Dendritic cell treated with granulocyte-macrophage colony-stimulating factor and Interleukin-4, amounts not matched to agents 40 ng/mL and 50 ng/mL, for 4 days (primary cell): Measurements from ENCODE around the gene KIF2A.

ENCODE experiments used
- H3K27ac Mint-ChIP-seq: one replicate; pipeline ENCODE4 v1.8.0; 2022; ENCODE audit warnings: mild to moderate bottlenecking, mixed read lengths
- H3K27me3 Mint-ChIP-seq: one replicate; pipeline ENCODE4 v1.8.0; 2022; ENCODE audit warnings: mild to moderate bottlenecking, mixed read lengths
- H3K36me3 Mint-ChIP-seq: one replicate; pipeline ENCODE4 v1.8.0; 2022; ENCODE audit warnings: low read depth, mixed read lengths
- H3K4me1 Mint-ChIP-seq: one replicate; pipeline ENCODE4 v1.8.0; 2022; ENCODE audit warnings: low read depth, mixed read lengths
- H3K4me3 Mint-ChIP-seq: one replicate; pipeline ENCODE4 v1.8.0; 2022; ENCODE audit warnings: mild to moderate bottlenecking, moderate library complexity, mixed read lengths
- H3K9me3 Mint-ChIP-seq: one replicate; pipeline ENCODE4 v1.8.0; 2022; ENCODE audit warnings: mixed read lengths
- intact Hi-C: fragments of 100-400 bp; cut with micrococcal nuclease; formaldehyde crosslinking; loops from one replicate; pipeline ENCODE4 v1.15.0; 2022

KIF2A gene

DNA sequence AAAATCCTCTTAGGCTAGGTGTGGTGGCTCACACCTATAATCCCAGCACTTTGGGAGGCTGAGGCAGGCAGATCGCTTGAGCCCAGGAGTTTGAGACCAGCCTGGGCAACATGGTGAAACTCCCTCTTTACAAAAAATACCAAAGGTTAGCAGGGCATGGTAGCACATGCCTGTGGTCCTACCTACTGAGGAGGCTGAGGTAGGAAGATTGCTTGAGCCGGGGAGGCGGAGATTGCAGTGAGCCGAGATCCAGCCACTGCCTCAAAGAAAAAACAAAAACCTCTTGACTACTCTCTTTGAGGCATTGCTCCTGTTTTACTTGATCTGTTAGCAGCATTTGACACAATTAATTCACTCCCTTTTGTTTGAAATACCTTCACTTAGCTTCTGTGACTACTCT is 20.7 kb downstream of the KIF2A start:
- peaks cover 19% of the 10 kb centered on the region for H3K36me3 Mint-ChIP-seq
- H3K27me3 Mint-ChIP-seq = no peaks in the 10 kb centered on the region
- H3K27ac Mint-ChIP-seq = no peak overlapping the region
- H3K4me1 Mint-ChIP-seq = peaks cover 35% of the 10 kb centered on the region
- no peak overlapping the region for H3K4me3 Mint-ChIP-seq
- H3K9me3 Mint-ChIP-seq = no peaks in the 10 kb centered on the region
- intact Hi-C loops = no loop called here

DNA sequence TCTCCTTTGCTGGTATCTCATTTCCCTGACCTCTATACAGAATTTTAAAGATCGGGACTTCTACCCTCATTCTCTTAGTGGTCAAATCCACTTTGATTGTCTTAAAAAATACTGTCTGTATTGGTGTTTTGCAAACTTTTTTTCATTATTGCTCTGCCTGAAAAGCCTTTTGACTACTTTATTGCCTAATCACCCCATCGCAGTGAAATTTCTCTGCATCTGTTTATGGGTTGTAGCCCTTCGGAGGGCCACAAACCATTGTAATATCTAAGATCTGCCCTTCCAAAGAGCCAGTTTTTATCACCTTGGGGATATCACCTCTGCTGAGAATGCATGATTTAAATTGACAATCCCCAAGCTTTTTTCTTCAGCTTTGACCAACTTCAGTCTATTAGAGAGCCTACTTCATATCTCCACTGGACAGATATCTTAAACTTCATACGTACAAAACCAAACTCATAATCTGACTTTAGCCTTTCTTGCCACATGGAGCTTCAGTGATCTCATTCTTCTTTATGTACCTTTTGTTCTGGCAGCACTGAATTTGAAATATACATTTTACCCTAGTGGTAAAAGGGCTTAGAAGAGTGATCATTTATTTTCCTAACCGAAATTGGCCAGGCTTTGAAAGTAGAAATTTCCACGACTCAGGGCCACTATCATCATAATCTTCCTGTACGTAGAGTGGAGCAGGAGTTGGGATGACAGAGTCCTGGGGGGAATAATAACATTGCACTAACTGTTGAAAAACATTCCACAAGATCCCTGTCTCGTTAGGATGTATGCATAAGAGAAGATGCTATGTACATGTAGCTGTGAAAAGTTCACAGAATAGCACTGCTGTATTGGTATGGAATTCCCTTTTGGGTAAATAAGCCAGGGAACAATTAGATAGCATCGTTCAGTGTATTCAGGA is 21.4 kb downstream of the KIF2A start:
- H3K27ac Mint-ChIP-seq = no peak overlapping the region
- no peaks in the 10 kb centered on the region for H3K9me3 Mint-ChIP-seq
- no peak overlapping the region for H3K4me3 Mint-ChIP-seq
- intact Hi-C loops = no loop called here
- H3K36me3 Mint-ChIP-seq = peaks cover 15% of the 10 kb centered on the region
- H3K27me3 Mint-ChIP-seq = no peaks in the 10 kb centered on the region
- H3K4me1 Mint-ChIP-seq = peaks cover 35% of the 10 kb centered on the region

DNA sequence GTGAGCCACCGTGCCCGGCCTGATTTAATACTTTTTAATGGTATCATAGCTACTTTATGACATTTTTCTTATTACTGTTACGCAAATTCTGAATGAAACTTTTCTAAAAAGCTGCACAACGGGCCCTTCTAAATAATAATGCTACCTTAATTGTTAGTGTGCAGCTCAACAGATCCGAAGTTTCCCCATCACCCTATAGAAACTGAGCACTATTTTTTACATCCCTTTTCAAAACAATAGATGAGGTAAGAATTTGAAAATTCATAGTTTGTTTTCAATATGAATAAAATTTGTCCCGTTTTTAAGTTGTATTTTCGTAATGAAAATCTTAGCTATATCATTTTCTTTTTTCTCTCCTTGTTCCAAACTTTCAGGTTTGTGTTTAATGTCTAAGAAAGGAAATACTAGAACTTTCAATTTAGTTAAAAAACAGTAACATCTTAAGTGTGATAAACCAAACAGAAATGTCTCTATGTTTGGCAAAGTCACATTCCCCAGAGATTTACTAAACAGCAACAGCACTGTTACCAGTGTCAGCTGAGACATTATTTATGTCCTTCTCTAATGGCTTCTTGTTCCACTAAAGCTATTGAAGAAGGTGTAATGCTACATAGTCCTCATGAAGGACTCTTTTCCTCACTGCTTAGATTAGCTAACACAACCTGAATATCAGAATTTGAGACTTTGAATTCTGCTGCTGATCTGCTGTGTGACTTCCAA is 22.9 kb downstream of the KIF2A start:
- intact Hi-C loops = no loop called here
- Mint-ChIP-seq H3K9me3 (no peaks in the 10 kb centered on the region), H3K4me3 (no peak overlapping the region), H3K27ac (no peak overlapping the region), H3K36me3 (peaks cover 17% of the 10 kb centered on the region), H3K4me1 (peaks cover 45% of the 10 kb centered on the region), H3K27me3 (no peaks in the 10 kb centered on the region)

DNA sequence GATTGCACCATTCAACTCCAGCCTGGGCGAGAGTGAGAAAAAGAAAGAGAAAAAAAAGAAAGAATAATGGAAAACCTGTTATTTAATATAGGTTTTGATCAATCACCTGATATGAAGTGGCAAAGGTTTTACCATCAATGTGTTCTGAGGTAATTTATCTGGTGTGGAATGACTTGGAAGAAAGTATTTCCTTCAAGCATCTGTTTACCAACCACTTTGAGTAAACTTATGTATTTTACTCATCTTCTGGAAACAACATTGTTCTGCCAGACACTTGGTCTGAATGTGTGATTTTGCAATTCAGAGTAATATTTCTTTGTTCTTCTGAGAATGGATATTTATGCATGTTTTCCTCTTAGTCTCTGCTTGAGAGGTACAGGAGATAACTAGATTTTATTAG is 24.3 kb downstream of the KIF2A start:
- no peak overlapping the region for H3K4me3 Mint-ChIP-seq
- no peak overlapping the region for H3K27ac Mint-ChIP-seq
- intact Hi-C loops = no loop called here
- H3K36me3 Mint-ChIP-seq = peaks cover 17% of the 10 kb centered on the region
- H3K27me3 Mint-ChIP-seq = no peaks in the 10 kb centered on the region
- no peaks in the 10 kb centered on the region for H3K9me3 Mint-ChIP-seq
- H3K4me1 Mint-ChIP-seq = peaks cover 41% of the 10 kb centered on the region

DNA sequence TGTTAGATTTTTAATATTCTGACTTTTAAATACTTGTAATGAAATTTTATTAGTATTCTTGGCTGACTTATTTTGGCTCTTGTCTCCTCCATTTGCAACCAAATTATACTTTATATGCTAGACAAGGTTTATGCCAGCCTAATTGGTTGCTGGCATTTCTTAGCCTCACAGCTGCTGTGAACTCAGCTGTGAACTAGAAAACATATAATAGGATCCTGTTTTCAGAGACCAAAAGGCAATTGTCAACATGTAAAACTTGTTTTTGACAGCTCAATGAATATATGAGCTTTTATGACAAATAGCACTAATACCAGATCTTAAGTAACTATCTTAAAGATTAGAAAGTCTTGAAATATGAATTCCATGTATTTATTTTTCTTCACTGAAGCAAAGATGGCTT is 25.9 kb downstream of the KIF2A start:
- Mint-ChIP-seq H3K27me3 (no peaks in the 10 kb centered on the region), H3K4me1 (peaks cover 27% of the 10 kb centered on the region), H3K36me3 (peaks cover 17% of the 10 kb centered on the region), H3K4me3 (no peak overlapping the region), H3K9me3 (no peaks in the 10 kb centered on the region), H3K27ac (no peak overlapping the region)
- intact Hi-C loops = no loop called here

DNA sequence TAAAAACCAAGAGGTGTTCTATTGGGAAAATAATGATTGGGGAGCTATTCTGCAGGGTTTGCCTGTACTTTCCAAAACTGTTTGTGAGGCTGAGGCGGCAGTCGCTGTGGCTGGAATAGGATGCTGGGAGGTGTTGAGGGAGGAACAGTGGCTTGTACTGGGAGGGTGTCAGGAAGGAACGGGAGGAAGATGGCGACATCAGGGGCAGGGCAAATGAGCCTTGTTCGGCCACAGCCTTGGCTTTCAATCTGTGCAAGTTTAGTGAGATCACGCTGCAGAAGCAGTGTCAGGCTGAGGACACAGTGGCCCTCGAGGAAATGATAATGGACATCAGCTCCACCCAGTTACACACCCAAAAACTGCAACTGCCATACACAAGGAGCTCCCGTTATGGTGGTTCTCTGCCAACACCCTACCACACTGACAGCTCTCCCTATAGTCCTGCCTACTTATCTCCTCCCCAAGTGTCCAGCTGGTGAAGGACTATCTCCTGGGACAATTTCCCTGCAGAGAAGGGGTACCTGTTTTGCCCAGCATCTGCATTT is 27.3 kb downstream of the KIF2A start:
- Mint-ChIP-seq H3K4me3 (no peak overlapping the region), H3K27me3 (no peaks in the 10 kb centered on the region), H3K9me3 (no peaks in the 10 kb centered on the region), H3K36me3 (peaks cover 17% of the 10 kb centered on the region), H3K27ac (no peak overlapping the region), H3K4me1 (peaks cover 23% of the 10 kb centered on the region)
- intact Hi-C loops = no loop called here

DNA sequence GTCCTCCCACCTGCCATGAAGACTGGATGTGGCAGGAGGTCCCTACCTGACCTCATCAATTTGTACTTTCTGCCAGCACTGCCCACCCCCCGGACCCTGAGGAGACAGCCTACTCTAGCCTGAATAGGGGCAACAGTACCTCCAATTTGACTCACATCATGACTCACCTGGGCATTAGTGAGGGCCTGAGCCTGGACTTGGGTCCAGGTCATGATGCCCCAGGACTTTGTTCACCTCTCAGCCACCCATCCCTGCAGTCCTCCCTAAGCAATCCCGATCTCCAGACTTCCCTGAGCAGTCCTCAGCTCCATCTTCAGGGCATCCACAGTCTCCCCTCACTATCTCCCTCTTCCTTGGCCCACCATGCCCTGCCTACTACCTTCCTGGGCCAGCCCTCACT is 28.1 kb downstream of the KIF2A start:
- Mint-ChIP-seq H3K4me3 (no peak overlapping the region), H3K27me3 (no peaks in the 10 kb centered on the region), H3K36me3 (peaks cover 17% of the 10 kb centered on the region), H3K9me3 (no peaks in the 10 kb centered on the region), H3K4me1 (peaks cover 23% of the 10 kb centered on the region), H3K27ac (no peak overlapping the region)
- intact Hi-C loops = no loop called here

DNA sequence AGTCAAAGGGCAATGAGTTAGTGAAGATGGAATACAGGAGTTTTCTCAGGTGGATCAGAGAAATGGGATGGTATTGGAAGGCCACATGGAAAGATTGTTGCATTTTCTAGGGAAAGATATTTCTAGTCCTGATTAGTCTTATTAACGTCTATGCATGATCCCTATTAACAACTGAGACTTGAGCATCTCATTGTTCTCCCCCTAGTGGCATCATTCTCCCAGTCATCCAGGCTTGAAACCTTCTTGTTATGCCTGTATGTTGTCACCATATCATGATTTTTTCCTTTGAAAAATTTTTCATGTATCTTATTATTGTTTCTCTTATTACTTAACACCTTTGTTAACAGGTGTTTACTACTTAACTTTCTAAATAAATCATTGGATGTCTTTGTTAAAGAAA is 34.4 kb downstream of the KIF2A start:
- no peak overlapping the region for H3K4me3 Mint-ChIP-seq
- peaks cover 7% of the 10 kb centered on the region for H3K4me1 Mint-ChIP-seq
- no peak overlapping the region for H3K27ac Mint-ChIP-seq
- no peaks in the 10 kb centered on the region for H3K9me3 Mint-ChIP-seq
- H3K36me3 Mint-ChIP-seq = peaks cover 1% of the 10 kb centered on the region
- intact Hi-C loops = no loop called here
- no peaks in the 10 kb centered on the region for H3K27me3 Mint-ChIP-seq

DNA sequence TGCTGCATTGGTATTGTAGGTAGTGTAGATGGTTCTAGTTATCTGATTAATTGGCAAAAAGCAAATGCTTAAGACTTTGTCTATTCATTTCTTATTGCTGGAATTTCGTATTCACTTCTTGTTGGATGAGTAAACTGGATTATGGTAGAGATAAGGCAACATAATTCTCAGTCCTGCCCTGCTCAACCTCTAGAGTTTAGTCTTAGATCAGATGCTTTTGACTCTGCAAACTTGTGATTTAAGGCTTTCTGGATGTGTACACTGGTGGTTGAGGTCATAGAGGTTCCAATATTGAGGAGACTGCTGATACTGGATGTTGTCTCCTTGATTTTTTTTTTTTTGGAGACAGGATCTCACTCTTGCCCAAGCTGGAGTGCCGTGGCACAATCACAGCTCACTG is 35.0 kb downstream of the KIF2A start:
- H3K9me3 Mint-ChIP-seq = no peaks in the 10 kb centered on the region
- H3K27me3 Mint-ChIP-seq = no peaks in the 10 kb centered on the region
- H3K36me3 Mint-ChIP-seq = no peaks in the 10 kb centered on the region
- intact Hi-C loops = no loop called here
- H3K4me3 Mint-ChIP-seq = no peak overlapping the region
- H3K27ac Mint-ChIP-seq = no peak overlapping the region
- H3K4me1 Mint-ChIP-seq = peaks cover 7% of the 10 kb centered on the region

DNA sequence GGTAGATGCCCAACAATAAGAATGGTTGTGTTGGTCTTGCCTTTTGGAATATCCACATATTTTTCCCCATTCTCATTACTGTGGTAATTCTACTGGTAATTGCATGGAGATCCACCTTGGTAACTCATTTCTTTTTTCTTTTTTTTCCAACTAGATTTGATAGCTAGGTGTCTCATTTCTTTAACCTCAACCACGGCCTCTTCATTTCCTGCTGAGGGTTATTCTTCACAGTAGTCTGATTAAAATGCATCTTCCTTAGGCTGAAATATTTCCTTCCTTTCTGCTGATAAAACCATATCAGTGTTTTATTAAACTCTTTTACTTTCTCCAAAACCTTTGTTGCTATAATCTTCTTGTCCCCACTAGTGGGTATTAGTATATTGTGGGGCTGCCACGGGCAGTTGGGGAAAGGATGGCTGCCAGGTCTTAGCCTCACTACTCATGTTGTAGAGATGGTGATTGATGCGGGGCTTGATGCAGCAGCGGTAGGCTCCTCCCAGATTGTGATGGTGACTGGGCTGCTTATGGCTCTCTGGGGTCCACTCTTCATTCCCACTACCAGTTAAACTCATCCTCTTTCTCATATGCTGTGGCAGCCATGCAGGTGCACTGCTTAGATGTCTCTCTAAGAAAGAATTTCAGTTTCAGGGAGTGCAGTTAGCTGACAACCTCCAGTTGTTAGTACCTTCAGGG is 35.9 kb downstream of the KIF2A start:
- no peak overlapping the region for H3K27ac Mint-ChIP-seq
- no peaks in the 10 kb centered on the region for H3K36me3 Mint-ChIP-seq
- peaks cover 7% of the 10 kb centered on the region for H3K4me1 Mint-ChIP-seq
- H3K9me3 Mint-ChIP-seq = no peaks in the 10 kb centered on the region
- H3K27me3 Mint-ChIP-seq = no peaks in the 10 kb centered on the region
- H3K4me3 Mint-ChIP-seq = no peak overlapping the region
- intact Hi-C loops = no loop called here

DNA sequence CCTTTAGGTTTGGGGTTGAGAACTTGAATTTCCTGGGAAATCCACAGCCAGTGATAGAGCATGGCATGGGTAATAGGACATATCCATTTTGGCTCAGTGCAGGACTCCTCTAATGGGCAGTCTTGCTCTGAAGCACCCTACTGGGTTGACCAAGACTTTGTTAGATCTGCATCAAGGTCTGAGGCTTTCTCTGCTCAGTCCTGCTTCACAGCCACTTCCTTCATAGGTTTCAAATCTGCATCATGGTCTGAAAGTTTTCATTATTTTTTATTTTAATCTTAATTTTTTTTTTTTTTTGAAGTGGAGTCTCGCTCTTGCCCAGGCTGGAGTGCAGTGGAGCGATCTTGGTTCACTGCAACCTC is 36.5 kb downstream of the KIF2A start:
- Mint-ChIP-seq H3K27ac (no peak overlapping the region), H3K36me3 (no peaks in the 10 kb centered on the region), H3K4me3 (no peak overlapping the region), H3K9me3 (no peaks in the 10 kb centered on the region), H3K27me3 (no peaks in the 10 kb centered on the region), H3K4me1 (peaks cover 7% of the 10 kb centered on the region)
- intact Hi-C loops = no loop called here

DNA sequence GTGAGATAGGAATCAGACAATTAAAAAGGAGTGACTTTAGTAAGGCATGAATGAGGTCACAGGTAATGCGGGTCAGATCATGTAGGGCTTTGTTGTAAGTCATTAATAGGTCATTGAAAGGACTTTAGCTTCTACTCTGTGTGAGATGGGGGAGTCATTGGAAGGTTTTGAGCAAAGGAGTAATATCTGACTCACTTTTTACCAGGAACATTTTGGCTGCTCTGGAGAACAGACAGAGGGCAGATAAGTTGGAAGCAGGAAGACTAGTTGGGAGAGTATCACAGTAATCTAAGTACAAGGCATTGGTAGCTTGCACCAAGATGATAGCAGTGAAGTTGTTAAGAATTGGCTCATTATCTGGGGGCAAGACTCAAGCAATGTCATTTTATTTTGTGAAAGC is 37.4 kb downstream of the KIF2A start:
- Mint-ChIP-seq H3K4me3 (no peak overlapping the region), H3K4me1 (peaks cover 7% of the 10 kb centered on the region), H3K27me3 (no peaks in the 10 kb centered on the region), H3K27ac (no peak overlapping the region), H3K9me3 (no peaks in the 10 kb centered on the region), H3K36me3 (peaks cover 7% of the 10 kb centered on the region)
- intact Hi-C loops = no loop called here

DNA sequence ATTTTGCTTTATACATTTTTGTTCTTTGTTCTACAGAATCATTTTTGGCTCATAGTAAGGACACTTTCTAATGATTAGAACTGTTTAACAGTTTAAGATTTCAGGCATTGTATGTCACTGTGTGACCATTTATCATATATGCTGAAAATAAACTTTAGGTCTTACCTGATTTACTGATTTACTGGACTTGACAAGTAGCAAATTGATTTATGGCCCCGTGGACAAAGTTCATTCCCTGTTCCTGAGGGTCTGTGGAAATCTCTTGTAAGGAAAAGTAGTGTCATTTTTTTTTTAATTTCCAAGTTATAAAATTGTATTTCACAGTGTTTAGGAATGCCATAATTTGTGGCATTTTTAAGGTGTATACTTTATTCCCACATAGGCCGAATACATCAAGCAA is 40.7 kb downstream of the KIF2A start:
- H3K27me3 Mint-ChIP-seq = no peaks in the 10 kb centered on the region
- peaks cover 7% of the 10 kb centered on the region for H3K4me1 Mint-ChIP-seq
- no peak overlapping the region for H3K4me3 Mint-ChIP-seq
- no peak overlapping the region for H3K27ac Mint-ChIP-seq
- no peaks in the 10 kb centered on the region for H3K9me3 Mint-ChIP-seq
- H3K36me3 Mint-ChIP-seq = peaks cover 36% of the 10 kb centered on the region
- intact Hi-C loops = loop anchor here (5.0 kb wide), 1 partner anchor 41 kb away; no protein-coding TSS in a partner anchor

DNA sequence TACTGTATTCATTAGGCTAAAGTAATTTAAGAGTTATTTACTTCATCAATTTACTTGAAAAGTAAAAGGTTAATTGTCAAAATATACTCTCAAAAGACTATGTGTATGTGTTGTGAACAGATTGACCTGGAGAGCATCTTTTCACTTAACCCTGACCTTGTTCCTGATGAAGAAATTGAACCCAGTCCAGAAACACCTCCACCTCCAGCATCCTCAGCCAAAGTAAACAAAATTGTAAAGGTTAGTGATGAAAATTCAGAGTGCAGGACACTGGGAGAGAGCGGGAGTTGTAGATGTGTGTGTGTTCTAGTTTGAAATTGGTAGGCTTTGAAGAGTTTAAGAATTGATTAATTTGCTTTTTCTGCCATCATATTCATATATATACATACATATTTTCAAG is 41.9 kb downstream of the KIF2A start:
- Mint-ChIP-seq H3K27ac (no peak overlapping the region), H3K27me3 (no peaks in the 10 kb centered on the region), H3K36me3 (peaks cover 45% of the 10 kb centered on the region), H3K4me1 (peaks cover 4% of the 10 kb centered on the region), H3K9me3 (no peaks in the 10 kb centered on the region), H3K4me3 (no peak overlapping the region)
- intact Hi-C loops = loop anchor here (5.0 kb wide), 1 partner anchor 39 kb away; no protein-coding TSS in a partner anchor
